Activated CD4-positive, alpha-beta T cell treated with anti-CD3 and anti-CD28 coated beads for 24 hours (primary cell): Measurements from ENCODE around the gene CASKIN2.

Experiments
- DNase-seq, 2 donors: peaks; one replicate each; pipeline ENCODE4 v3.0.0-alpha.2; 2020; ENCODE audit warnings: low read depth in 2 of 2

CASKIN2 gene

GRCh38 chr17:75506888-75507287, 8.4 kb downstream of the CASKIN2 start:
- no peak for DNase-seq

- no peak for DNase-seq
Observed at GRCh38 chr17:75506134-75506533, 9.2 kb downstream of the CASKIN2 start.

DNA sequence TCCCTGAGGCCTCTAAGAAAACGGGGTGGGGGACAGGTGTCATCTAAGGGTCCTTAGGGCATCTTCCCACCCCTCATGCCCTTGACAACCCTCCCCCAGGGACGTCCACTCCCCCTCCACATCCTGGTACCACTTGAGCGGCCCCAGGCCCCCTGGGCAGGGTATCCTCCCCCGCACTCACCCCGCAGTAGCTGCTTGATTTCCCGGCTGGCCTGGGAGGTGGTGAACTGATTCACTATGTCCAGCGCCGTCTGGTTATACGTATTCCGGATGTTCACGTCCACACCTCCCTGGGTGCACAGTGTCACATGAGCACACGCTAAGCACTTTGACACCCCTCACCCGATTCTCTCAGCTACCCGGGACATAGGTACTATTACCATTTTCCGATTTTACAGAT, 9.7 kb downstream of the CASKIN2 start:
- DNase-seq = no peak

GRCh38 chr17:75505152-75505409, 10.3 kb downstream of the CASKIN2 start:
- DNase-seq = no peak

- DNase-seq = no peak
Observed at GRCh38 chr17:75504347-75505151, 10.8 kb downstream of the CASKIN2 start.

- DNase-seq = no peak
Observed at GRCh38 chr17:75503976-75504346, 11.4 kb downstream of the CASKIN2 start.

- DNase-seq = no peak
Observed at GRCh38 chr17:75503337-75503950, 11.9 kb downstream of the CASKIN2 start.

DNA sequence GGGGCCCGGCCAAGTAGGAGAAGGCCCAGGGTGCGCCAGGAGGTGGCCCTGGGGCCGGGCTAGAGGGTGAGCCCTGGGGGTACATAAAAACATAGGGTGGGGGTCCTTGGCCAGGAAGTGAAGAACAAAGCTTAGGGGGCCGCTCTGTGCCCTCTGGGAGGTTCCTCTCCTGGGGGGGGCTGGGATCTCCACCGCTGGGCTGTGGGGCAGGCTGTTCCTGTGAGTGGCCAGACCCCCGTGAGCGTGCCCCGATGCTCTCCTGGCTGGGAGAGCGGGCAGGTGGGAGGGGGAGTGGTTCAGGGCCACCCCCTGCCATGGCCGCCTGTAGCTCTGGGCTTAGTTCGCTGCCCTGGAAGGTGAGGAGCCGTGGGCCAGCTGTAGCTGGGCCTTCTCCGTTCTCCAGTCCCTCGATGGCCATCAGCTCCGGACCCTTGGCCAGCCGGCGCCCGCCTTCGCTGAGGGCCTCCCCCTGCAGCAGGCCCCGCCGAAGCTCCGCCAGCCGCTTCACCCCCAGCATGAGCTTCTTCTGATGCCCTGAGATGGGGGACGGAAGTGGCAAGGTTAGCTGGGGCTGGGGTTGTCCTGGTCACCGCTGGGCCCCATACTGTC, 12.5 kb downstream of the CASKIN2 start:
- no peak for DNase-seq

- DNase-seq = no peak
Observed at GRCh38 chr17:75502072-75502720, 13.1 kb downstream of the CASKIN2 start.

- no peak for DNase-seq
Observed at GRCh38 chr17:75501378-75502071, 13.8 kb downstream of the CASKIN2 start.

DNA sequence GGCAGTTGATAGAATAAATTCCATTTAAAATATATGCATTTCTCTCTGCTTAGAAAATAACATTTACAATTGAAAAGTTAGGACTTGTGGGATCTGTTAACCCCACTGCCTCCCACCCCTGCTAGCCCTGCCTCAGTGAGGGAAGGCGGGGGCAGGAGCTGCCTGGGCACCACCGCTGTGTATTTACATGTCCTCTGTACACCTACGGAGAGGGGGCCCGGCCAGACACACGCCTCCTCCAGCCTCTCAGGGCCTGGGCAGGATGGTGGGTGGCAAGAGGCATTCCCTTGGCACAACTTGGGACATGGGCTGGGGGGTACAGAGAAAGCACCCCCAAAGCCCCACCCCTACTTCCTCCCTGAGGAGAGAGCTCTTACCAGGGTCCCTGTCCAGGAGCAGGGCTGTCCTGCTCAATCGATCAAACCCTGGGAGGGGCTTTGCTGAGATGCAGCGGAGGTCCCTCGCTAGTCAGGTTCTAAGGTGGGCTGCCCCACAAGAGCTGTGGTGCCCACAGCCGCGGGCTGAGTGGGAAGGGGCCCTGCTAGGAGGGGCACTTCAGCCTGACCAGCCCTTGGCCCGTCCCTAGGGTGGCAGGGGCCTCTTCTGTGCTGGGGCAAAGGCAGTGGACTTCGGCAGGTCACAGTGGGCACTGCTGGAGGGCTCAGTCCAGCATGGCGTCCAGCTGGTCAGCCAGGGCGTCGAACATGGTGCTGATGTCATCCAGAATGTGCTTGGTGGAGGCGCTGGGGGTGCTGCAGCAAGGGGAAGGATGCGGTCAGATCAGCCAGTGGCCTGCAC, 14.7 kb downstream of the CASKIN2 start:
- DNase-seq = no peak

DNA sequence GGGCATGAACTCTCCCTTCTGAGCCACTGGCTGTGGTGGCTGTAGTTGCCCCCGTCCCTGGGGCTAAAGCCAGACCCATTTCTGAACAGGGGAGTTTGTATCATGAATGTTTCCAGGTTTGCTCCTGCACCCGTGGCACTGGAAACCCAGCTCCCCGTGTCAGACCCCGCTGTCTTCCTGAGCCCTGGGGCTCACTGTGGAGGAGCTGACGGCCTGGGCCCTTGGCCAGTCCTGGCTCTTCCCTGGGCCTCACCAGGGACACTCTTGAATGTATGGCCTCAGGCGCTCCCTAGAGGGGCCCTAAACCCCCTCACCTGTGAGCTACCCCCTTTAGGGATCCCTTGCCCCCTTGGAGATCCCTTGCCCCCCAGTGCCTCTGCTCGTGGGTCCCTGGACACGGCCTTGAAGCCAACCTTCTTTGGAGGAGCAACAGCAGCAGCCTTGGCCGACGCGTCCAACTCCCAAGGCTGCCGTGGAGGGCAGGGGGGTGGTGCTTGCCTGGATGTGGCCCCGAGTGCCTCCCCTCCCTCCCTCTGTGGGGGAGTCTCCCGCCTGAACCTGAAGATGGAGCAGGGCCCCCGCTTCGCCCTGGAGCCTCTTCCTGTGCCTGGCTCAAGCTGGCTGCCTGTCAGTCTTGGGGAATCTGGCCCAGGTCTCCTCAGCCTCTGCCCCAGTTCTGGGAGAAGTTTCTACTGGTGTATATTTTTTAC, 15.9 kb downstream of the CASKIN2 start:
- DNase-seq = no peak

- DNase-seq = no peak
Observed at GRCh38 chr17:75498726-75499213, 16.6 kb downstream of the CASKIN2 start.

- DNase-seq = no peak
Observed at GRCh38 chr17:75498039-75498725, 17.2 kb downstream of the CASKIN2 start.

DNA sequence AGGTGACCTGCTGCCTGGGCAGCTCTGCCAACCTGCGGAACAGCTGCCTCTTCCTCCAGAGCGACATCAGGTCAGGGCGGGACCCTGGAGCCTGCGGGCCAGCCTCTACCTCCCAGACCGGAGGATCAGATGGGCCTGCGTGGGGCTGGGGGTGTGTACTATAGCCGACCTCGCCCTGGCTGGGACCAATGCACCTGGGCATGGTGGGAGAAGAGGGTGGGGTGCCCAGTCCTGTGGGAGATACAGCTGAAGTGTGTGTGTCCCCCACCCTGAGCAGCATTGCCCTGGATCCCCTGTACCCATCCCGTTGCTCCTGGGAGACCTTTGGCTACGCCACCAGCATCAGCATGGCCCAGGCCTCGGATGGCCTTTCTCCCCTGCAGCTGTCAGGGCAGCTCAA, 19.3 kb downstream of the CASKIN2 start:
- no peak for DNase-seq

DNA sequence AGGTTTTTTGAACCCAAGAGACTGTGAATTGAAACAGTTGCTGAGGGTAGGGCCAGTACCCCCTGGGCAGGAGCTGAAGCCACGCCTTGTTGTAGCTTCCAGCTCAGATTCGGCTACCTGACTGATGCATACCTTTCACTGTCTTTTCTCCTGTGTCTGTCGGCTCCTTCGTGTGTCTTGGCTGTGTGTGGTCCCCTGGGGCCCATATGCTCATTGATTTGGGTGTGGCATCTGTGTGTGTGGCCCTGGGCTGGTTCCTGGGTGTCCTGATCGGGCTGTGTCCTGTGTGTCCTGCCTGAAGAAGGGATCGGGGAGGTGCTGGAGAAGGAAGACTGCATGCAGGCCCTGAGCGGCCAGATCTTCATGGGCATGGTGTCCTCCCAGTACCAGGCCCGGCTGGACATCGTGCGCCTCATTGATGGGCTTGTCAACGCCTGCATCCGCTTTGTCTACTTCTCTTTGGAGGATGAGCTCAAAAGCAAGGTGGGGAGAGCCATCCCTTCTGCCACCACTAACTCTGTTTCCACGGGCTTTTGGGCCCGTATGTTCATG, 20.9 kb downstream of the CASKIN2 start:
- DNase-seq = no peak

- no peak for DNase-seq
Observed at GRCh38 chr17:75493476-75494129, 21.7 kb downstream of the CASKIN2 start.

- no peak for DNase-seq
Observed at GRCh38 chr17:75492555-75493168, 22.7 kb downstream of the CASKIN2 start.

GRCh38 chr17:75491680-75492079, 23.7 kb downstream of the CASKIN2 start:
- DNase-seq = no peak
